Muscle of leg (tissue), 11 donors: Measurements from ENCODE around the gene MAGI3. TPM values are rescaled to one million over a fixed set of nuclear protein-coding genes. Genes with fewer than 3 reads are reported as not detected.
"Not testable (repeated sequence)": the region's sequence is repeated elsewhere in the genome, so short reads cannot be mapped to it uniquely, and the experiment has no call there.

Experiments used
- DNase-seq: peaks from one replicate; pipeline ENCODE4 v3.0.0; 2013
- H3K27ac ChIP-seq: one replicate; pipeline ENCODE4 v1.5.1; 2013; ENCODE audit warnings: mild to moderate bottlenecking, low read length, control low read depth
- H3K27me3 ChIP-seq: one replicate; pipeline ENCODE4 v1.6.1; 2013; ENCODE audit warnings: low read length; ENCODE audit not compliant: control insufficient read depth, insufficient read depth
- H3K36me3 ChIP-seq: one replicate; pipeline ENCODE4 v1.6.1; 2013; ENCODE audit warnings: low read length; ENCODE audit not compliant: control insufficient read depth, insufficient read depth
- H3K4me1 ChIP-seq: one replicate; pipeline ENCODE4 v1.6.1; 2013; ENCODE audit warnings: low read length; ENCODE audit not compliant: control insufficient read depth, insufficient read depth
- H3K4me3 ChIP-seq: one replicate; pipeline ENCODE4 v1.5.1; 2013; ENCODE audit warnings: low read length, control low read depth
- H3K9me3 ChIP-seq: replicated peaks from 2 replicates; pipeline ENCODE4 v1.6.1; 2013; ENCODE audit warnings: low read depth, low read length; ENCODE audit not compliant: control insufficient read depth
- WGBS: methylation state at CpG from one replicate; pipeline ENCODE4 v1.1.5; 2013; ENCODE audit warnings: missing lambda C conversion rate; ENCODE audit not compliant: insufficient coverage; 5-methylcytosine and 5-hydroxymethylcytosine counted together
- polyA plus RNA-seq, 8 donors: library from polyadenylated mRNA; unstranded; fragments of 120-200 nt; gene quantifications; one replicate each; pipeline versions ENCODE4 v1.2.1 to v1.2.3, GENCODE V29; 2013; ENCODE audit warnings: inconsistent platforms in 1 of 8, low replicate concordance in 1 of 8; ENCODE audit not compliant: insufficient read length in 8 of 8, insufficient read depth in 1 of 8
- total RNA-seq: library from RNA; stranded (reverse); fragments of 120-200 nt; gene quantifications from one replicate; pipeline ENCODE4 v1.2.4, GENCODE V29; 2013

MAGI3 gene
- total and polyA plus RNA-seq, 9 donors = 9.7 to 16.6 (median 13.0) TPM

- no peaks in the 10 kb centered on the region for H3K4me1 ChIP-seq
- H3K4me3 ChIP-seq = no peak overlapping the region
- no peak for DNase-seq
- no peak overlapping the region for H3K27ac ChIP-seq
- H3K36me3 ChIP-seq = no peaks in the 10 kb centered on the region
- peaks cover 10% of the 10 kb centered on the region for H3K9me3 ChIP-seq
- H3K27me3 ChIP-seq = no peaks in the 10 kb centered on the region
- WGBS = no CpG with 5 or more reads among the region's 2 CpGs
These were observed 118.2 kb downstream of the MAGI3 start for GRCh38 chr1:113508364-113509164.

GRCh38 chr1:113509766-113510165 lies 119.5 kb downstream of the MAGI3 start:
- H3K27ac ChIP-seq, DNase-seq, H3K4me3 ChIP-seq, H3K27me3 ChIP-seq, H3K4me1 ChIP-seq, H3K36me3 ChIP-seq: not testable (repeated sequence)
- WGBS = no CpG with 5 or more reads among the region's 12 CpGs
- H3K9me3 ChIP-seq = peaks cover 10% of the 10 kb centered on the region

- Histone ChIP-seq H3K9me3 (peaks cover 10% of the 10 kb centered on the region), H3K36me3 (no peaks in the 10 kb centered on the region), H3K4me3 (no peak overlapping the region), H3K27ac (no peak overlapping the region), H3K4me1 (no peaks in the 10 kb centered on the region), H3K27me3 (no peaks in the 10 kb centered on the region)
- DNase-seq = no peak
- WGBS = 89% methylated on average over 1 of the region's 2 CpGs
These were observed 121.0 kb downstream of the MAGI3 start for GRCh38 chr1:113511269-113511668.

DNA sequence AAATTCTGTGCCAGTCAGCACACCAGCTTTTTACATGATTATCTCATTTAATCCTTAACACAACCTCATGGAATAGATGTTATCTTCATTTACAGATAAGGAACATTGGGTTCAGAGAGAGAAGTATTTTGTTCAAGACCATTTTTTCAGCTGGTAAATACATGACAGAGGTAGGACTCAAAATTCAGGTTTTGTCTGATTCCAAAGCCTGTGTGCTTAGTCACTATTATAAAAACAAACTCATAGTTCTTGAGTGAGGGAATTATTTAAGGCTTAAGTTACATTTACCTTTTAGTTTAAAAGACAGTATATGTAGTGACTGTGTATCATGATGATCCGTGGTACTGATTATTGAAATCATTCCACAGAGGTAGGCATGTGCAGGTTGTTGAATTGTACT lies 125.2 kb downstream of the MAGI3 start:
- 100% methylated on average over 1 of the region's 1 CpG for WGBS

DNA sequence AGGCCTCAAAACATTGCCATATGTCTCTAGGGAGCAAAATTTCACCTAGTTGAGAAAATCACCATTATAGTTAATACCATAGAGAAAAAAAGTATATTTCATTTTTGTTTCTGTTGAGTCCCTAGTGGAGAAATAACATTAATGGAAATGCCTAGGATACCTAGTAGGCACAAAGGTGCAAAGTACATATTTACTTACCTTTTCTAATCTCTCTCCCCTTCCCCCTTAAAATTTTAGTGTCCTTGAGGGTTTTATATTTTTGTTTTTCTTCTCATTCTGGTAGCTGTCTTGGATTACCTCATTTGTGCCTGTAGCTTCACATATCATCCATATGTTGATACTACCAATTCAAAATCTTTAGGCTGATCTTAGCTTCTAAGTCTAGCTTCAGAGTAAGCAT lies 127.0 kb downstream of the MAGI3 start:
- H3K27me3 ChIP-seq = no peaks in the 10 kb centered on the region
- no peak overlapping the region for H3K4me3 ChIP-seq
- no peak overlapping the region for H3K27ac ChIP-seq
- no peaks in the 10 kb centered on the region for H3K4me1 ChIP-seq
- no peaks in the 10 kb centered on the region for H3K36me3 ChIP-seq
- DNase-seq = no peak
- H3K9me3 ChIP-seq = no peaks in the 10 kb centered on the region

More for the DNA sequence above, 125.2 kb downstream of the MAGI3 start:
- Histone ChIP-seq H3K36me3 (no peaks in the 10 kb centered on the region), H3K27me3 (no peaks in the 10 kb centered on the region), H3K27ac (no peak overlapping the region), H3K4me3 (no peak overlapping the region), H3K4me1 (no peaks in the 10 kb centered on the region), H3K9me3 (peaks cover 10% of the 10 kb centered on the region)
- DNase-seq = no peak

GRCh38 chr1:113517983-113518382 lies 127.7 kb downstream of the MAGI3 start:
- Histone ChIP-seq H3K4me3 (no peak overlapping the region), H3K27me3 (no peaks in the 10 kb centered on the region), H3K27ac (no peak overlapping the region), H3K36me3 (no peaks in the 10 kb centered on the region), H3K9me3 (peaks cover 2% of the 10 kb centered on the region), H3K4me1 (no peaks in the 10 kb centered on the region)
- no peak for DNase-seq

DNA sequence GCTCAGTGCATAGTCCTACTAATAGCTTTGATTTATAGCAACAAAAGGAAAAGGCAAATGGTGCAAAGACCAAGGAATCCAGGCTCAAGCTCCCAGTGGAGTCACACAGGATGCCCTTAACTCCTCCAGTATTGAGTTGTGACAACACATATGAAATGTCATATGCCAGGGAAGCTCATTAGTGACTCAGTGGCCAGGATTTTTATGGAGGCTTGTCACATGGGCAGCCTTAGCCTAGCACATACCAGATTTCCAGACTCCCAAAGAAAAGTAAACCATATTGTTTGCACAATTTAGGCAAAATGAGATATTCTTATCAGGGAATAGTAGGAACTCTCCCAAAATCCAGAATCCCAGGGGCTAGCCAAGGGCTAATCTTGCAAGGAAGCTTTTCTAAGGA lies 129.2 kb downstream of the MAGI3 start:
- no peak for DNase-seq
- Histone ChIP-seq H3K4me3 (no peak overlapping the region), H3K27ac (no peak overlapping the region)

GRCh38 chr1:113530021-113530420 lies 139.7 kb downstream of the MAGI3 start:
- DNase-seq = no peak
- WGBS = no CpG with 5 or more reads among the region's 4 CpGs
- peaks cover 5% of the 10 kb centered on the region for H3K4me1 ChIP-seq
- H3K36me3 ChIP-seq = no peaks in the 10 kb centered on the region
- no peak overlapping the region for H3K27ac ChIP-seq
- no peaks in the 10 kb centered on the region for H3K27me3 ChIP-seq
- H3K9me3 ChIP-seq = no peaks in the 10 kb centered on the region
- no peak overlapping the region for H3K4me3 ChIP-seq

More for the DNA sequence above, 129.2 kb downstream of the MAGI3 start:
- peaks cover 12% of the 10 kb centered on the region for H3K9me3 ChIP-seq
- no peaks in the 10 kb centered on the region for H3K36me3 ChIP-seq
- H3K4me1 ChIP-seq = no peaks in the 10 kb centered on the region
- no peaks in the 10 kb centered on the region for H3K27me3 ChIP-seq

DNA sequence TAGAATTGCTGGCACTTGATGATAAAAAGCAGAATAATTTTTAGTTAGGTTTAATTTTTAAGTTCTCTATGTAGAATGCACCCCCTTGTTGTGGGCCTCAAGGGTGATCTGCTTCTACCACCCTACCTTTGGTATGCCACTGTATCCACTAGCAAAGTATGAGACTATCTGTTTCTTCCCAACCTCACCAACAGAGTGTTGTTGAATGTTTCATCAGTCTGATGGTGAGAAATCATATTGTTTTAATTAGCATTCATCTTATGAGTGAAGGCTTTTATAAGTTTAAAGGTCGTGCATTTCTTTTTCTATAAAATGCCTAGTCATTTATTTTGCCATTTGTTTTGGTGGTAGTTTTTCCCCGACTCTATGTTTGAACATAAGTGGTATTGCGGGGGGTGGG lies 141.0 kb downstream of the MAGI3 start:
- Histone ChIP-seq H3K36me3 (no peaks in the 10 kb centered on the region), H3K27ac (no peak overlapping the region), H3K27me3 (no peaks in the 10 kb centered on the region), H3K4me1 (peaks cover 5% of the 10 kb centered on the region), H3K9me3 (no peaks in the 10 kb centered on the region), H3K4me3 (no peak overlapping the region)
- no CpG with 5 or more reads among the region's 3 CpGs for WGBS
- DNase-seq = no peak

GRCh38 chr1:113533061-113533460 lies 142.7 kb downstream of the MAGI3 start:
- Histone ChIP-seq H3K36me3 (no peaks in the 10 kb centered on the region), H3K9me3 (no peaks in the 10 kb centered on the region), H3K4me3 (no peak overlapping the region), H3K27me3 (no peaks in the 10 kb centered on the region), H3K4me1 (peaks cover 5% of the 10 kb centered on the region), H3K27ac (no peak overlapping the region)
- DNase-seq = no peak
- no CpG with 5 or more reads among the region's 3 CpGs for WGBS
